GM19397 (cell line): ENCODE results near the gene SYT15B.
A peak's percentile ranks its signal among the peaks of the same experiment; 100 is the strongest.
"Not testable (repeated sequence)": the region's sequence is repeated elsewhere in the genome, so short reads cannot be mapped to it uniquely, and the experiment has no call there.

ENCODE experiments used
- ATAC-seq: cut with Tn5 transposase; IDR thresholded peaks from one replicate; pipeline ENCODE4 v1.9.1; 2021; ENCODE audit warnings: mild to moderate bottlenecking, moderate library complexity; ENCODE audit not compliant: unreplicated experiment

The SYT15B gene

DNA sequence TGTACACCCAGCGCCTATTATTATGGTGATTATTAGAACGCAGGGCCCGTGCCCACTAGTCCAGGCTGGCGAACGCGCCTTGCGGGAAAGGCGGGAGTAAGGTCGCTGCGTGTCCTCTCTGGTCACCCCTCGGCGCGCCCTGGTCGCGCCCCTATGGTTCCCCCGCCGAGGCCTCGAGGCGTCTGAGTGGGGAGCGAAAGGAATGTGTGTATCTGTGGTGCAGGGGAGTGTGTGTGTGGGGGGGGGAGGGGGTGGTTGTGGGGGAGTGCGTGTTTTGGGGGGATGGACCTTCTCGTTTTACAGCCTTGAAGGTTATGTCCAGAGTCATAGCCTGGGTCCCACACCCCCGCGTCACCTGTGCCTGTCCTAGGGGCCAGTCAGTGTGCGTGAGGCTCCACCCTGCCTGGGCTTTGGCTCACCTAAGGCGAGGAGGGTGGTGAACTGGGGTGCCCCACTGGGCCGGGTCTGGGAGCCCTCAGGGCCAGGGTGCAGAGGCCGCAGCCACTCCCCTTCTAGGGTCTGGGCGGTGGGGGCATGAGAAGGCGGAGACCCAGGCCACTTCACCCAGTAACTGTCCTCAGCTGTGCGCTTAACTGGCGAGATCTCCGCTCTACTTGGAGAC lies at the start of gene SYT15B:
TSS of gene SYT15B (minus strand) at position 39 of the 622 bp plus-strand sequence. CDS start 952 bp downstream, outside the sequence.
- ATAC-seq = not testable (repeated sequence)

DNA sequence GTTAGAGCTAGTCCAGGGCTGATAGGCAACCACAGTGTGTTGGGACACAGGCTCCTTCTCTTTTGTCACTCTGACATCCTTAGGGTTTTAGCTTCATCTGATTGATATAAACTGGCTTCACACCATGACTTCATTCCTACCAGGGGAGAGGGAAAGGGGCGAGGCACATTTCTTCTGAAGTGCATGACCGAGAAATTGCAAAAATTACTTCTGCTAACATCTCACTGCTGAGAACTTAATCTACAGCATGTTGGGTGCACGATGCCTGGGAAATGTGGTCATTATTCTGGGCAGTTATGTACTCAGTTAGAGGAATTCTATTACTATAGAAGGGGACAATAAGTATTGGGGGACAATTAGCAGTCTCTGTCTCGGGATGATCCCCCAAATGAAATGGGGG lies 16.2 kb upstream of the SYT15B start:
- ATAC-seq = not testable (repeated sequence)

DNA sequence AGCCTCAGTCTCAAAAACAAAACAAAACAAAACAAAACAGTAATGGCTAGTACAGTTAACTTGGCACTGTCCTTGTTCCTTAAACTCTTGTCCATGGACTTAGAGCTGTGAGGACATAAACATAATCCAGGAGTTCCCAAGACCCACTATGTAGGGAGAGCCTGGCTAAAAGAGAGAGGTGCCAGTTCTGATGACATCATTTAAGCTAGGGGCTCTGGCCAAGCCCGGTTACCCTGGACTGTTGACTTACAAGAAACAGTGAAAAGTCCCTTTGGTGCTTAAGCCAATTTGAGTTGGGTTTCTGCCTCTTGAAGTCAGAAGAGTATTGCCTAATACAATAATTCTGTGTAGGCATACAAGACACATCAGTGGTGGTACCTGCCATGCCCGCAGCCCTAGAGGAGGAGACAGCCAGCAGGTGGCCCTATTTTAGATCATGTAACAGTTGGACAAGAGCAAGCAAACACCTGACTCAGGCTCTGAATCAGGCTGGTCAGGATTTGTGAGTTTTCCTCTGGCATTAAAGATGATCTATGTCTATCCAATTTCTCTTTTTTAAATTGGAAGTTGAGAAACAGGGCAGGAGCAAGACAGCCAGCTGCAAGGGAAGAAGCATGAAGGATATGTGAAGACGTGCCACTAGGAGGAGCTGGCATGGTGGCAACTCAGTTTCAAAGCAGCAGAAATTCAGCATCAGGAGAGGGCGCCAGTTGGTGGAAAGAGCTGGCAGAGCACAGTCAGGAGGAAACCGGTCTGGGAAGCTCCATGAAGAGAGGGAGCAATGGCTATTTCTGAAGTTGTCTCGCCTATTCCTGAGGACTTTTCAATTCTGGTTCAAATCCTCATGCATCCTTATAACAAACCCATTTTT lies 12.2 kb upstream of the SYT15B start:
- ATAC-seq = not testable (repeated sequence)

DNA sequence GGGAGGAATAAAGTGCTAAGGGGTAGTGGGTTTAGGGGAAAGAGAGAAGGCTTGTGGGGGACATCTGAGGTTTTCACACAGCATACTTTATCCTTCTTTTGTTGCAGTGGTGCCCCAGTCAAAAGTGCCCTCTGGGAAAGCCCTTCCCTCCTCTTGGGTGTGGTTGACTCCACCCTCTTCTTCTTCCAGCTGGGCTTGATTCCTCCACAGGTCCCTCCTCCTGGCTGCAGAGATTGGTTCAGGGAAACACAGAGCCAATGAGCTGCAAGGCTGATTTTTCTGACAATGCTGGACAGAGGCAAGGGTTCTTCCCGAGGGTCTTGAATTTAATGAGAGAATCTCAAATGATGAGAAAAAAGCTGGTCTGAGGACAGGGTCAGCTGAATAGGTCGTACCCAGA lies 7.4 kb upstream of the SYT15B start:
- not testable (repeated sequence) for ATAC-seq

GRCh38 chr10:47768578-47769115 lies 5.3 kb upstream of the SYT15B start:
- not testable (repeated sequence) for ATAC-seq

DNA sequence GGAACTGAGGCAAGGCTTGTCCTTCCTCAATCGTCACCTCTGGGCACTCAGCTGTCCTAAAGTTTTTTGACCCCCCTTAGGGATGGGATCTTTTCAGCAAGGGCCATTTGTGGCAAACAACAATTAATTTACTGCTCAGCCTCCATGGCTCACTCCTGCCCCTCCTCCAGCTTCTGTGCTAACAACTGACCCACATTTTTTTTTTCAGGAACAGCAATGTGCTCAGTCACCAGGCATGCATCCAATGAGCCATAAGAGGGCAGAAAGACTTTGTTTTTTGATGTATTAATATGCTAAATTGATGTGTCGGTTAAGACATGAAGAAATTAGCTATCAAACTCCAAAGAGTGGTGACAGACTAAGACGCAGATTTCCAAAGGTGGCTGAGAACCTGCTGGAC lies 4.7 kb upstream of the SYT15B start:
- ATAC-seq = not testable (repeated sequence)

DNA sequence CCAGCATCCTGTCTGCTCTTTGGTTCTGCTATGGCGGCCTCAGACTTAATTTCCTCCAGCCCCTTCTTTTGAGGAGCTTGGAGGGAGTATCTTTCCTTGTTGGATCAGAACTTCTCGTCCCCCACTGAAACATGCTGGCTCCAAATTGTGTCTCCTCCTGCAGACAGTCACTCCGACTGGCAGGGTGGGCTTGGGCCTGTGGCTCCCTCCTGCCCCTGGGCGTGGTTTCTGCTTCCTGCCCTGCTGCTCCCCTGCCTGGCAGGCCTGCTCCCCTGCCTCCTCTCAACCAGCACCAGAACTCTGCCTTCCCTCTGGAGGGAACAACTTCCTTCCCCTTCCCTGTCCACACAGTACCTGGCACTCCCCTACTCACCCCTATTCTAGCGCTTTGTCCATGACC lies 3.8 kb upstream of the SYT15B start:
- ATAC-seq = not testable (repeated sequence)

DNA sequence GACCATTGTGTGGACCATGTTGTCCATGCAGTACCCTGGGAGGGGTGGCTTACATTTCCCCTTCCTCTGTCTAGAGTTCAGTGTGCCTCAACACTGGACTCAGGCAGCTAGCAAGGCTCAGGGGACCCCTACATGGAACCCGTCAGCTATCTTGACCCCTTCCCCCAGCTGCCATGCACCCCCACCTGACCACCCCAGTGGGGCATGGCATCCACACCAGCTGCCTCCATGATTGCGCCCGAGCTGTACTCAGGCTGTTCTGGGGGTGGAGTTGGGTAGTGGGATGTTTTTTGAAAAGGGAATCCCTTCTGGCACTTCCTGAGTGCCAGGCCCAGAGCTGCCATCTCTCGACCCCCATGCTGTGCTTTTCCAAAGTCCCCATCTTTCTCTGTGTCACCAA lies 1.8 kb upstream of the SYT15B start:
- ATAC-seq = not testable (repeated sequence)

DNA sequence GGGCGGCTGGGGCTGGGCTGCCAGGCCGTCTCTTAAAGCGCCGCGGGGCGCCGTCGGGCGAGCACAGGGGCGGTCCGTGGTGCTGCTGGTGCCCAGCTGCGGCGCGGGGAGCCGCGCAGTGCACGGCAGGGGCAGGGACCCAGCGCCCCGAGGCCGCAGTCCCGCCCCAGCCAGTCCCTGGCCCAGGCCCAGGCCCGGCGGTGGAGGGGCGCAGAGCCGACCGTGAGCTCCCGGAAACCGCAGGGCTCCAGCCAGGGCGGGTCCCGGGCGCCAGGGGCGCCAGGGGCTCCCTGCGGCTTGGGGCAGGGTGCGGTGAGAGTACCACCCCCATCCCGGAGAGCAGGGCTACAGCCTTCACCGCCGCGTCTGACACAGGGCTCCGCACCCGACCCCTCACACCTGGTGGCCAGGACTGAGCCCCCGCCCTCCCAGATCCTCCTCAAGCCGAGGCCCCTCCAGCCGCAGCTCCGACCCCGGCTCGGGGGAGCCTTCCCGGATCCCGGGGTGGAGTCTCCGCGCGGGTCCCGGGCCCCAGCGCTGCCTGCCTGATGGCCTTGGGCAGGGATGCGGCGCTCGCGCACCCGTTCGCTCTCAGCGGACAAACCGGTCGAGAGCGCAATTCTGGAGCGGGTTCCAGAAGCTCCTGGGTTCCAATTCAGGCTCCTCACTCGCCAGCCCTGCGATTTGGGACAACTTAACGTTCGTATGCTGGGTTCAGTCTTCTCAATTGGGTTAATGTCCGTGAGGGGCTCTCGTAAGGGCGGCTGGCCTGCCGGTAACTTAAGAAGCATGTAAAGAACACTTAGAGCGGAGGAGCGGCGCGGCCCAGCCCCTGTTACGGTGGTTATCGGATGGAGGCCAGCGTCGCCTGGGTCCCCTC lies 478 bp downstream of the SYT15B start:
- ATAC-seq = not testable (repeated sequence)

GRCh38 chr10:47758855-47759254 lies 4.5 kb downstream of the SYT15B start:
- ATAC-seq = not testable (repeated sequence)

DNA sequence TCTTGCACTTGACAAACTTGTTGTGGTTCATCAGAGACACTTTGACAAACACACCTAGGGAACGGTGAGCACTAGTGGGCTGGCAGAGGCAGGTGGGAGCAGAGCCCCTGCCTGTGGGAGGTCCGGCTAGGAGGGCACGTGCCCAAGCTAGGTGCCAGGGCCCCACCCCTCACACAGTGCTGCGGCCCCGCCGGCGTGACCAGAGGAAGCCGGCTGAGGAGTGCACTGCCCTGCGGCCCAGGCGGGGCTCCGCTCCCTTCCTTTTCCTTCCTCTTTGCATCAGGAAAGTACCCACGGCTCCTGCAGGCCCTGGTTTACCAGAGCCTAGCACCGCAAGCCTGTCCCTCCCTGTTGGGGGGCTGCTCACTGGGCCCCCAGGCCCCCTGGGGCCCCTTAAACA lies 7.2 kb downstream of the SYT15B start:
- ATAC-seq = not testable (repeated sequence)

DNA sequence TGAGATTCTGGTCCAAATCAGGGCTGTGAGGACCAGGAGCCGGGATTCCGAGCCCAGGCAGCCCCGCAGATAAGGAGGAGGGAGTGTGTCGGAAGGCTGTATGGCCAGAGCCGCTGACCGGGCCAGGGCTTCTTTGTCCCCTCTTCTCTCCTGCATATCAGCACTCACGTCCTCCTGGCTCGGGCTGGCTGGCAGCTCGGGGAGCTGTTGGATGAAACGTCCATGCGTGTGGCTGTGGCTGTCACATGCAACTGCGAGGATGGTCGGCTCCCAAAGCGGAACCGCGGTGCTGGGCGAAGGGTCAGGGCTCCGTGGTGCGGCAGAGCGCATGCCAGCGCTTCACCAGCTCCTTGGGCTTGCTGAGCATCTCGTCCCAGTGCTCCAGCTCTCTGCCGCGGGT lies 9.5 kb downstream of the SYT15B start:
- not testable (repeated sequence) for ATAC-seq

GRCh38 chr10:47753176-47753575 lies 10.2 kb downstream of the SYT15B start:
- not testable (repeated sequence) for ATAC-seq

DNA sequence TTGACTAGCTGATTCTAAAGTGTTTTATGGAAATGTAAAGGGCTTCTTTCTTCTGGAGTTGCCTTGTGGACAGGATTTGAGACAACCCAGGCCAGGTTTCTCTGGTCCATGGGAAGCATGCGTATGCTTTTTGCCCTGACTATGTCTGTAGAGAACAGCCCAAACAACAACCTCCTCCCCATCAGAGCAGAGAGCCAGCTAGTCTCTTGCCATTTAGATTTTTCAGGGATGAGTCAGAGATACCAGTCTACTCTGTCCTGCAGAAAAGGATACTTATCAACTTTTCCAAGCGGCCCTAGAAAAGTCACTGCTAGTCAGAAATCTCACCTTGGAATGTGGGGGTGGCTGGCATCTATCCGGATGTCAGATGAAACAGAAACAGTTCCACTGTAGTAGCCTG lies 11.6 kb downstream of the SYT15B start:
- not testable (repeated sequence) for ATAC-seq

GRCh38 chr10:47750360-47750759 lies 13.0 kb downstream of the SYT15B start:
- not testable (repeated sequence) for ATAC-seq

DNA sequence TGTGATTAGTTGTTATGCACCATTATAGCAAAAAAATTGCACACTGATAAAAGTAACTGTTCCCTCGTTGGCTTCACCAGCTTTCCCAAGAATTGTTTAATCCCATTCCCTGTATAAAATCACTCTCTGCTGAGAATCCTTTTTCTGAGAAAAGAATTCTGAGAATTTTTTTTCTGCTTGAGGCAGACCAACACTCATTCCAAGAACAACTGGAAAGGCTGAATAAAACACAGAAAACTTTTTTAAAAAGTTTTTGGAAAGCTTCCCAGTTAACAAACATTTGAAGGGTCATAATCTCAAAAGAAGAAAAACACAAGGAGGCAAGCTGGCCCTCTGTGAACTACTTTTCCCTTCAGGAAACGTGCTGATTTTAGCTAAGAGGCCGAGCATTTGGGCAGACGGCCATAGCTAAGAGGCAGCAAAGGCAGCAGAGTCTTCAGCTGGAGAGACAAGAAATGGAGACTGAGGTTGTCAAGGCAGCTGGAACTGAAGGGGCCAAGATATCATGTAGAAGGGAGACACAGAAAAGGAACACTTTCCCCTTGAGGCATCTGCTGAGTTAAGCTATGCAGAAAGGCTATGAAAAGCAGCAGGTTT lies 16.5 kb downstream of the SYT15B start:
- not testable (repeated sequence) for ATAC-seq

DNA sequence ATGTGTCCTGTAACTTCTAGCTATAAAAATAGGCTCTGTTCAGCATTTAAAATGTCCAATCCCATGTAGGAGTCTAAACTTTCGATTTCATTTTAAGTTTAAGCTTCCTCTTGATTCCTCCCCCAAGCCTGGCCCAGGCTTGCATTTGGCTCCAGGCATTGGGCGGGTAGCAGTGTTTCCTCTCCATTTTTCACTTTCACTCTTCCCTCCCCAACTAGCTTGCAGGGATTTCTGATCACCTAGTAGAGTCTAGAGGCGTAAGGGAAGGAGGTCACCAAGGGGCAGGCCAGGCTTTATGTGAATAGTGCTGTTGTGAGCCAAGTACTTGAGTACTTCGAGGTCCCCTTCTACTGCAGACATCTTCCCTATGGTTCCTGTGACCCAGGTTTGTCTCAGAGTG lies 18.5 kb downstream of the SYT15B start:
- not testable (repeated sequence) for ATAC-seq

DNA sequence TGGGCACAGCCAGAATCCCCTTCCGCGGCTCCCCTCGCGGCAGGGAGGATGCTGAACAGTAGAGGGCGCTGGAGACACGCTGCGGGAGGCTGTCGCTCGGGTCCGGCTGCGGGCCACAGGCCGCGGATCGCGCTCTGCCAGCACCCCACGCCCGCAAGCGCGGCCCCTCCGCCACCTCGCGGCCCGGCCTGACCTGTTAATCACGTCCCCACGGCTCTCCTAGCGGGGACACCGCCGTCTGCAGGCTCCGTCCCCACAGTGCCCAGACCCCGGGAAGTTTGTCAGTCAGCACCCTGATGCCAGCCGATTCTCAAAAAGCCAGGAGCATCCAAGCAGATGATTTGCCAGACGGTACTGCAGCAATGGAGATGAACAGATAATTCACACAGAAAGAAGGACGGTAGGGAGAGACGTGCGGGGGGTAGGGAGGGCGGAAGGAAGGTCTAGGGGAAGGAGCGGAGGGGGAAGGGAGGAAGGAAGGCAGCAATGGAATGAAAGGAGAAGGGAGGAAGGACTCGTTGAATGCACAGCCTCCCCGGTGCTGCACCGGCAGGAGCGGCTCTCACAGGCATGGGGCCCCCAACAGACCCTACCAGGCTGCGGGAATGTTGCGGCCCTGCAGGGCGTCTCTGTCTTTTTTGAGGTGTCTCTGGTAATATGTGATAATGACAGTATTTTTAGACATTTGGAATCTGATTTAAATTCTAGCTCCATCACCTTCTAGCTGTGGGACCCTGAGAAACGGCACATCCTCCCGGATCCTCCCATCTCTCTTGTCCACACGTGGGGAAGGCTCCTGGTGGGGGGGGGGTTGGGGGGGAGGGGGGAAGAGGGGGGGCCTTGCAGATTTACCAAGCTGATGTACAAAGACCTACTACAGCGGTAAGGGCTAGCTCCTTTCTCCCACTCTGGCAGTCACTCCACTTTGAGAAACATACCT lies 19.5 kb downstream of the SYT15B start:
- peak; percentile 87 for ATAC-seq

DNA sequence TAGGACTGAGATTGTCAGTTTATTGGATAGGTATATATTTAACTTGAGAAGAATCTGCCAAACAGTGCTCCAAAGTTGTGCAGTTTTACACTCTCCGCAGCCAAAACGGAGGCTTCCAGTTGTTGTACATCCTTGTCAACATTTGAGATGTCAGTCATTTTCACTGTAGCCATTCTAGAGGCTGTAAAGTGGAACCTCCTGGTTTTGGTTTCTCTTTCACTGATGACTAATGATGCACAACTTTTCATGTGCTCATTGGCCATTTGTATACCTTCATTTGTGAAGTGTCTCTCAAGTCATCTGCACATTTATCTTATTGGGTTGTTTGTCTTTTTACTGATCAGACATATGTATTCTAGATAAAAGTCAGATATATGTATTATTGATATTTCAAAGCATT lies 22.5 kb downstream of the SYT15B start:
- ATAC-seq = not testable (repeated sequence)
